ENCODE results near the gene RYR3.

Gene RYR3

GRCh38 chr15:33600212-33600611 is 289.4 kb downstream of the RYR3 start:
- DNase-seq, result no peak

GRCh38 chr15:33601461-33601860 is 290.7 kb downstream of the RYR3 start:
- DNase-seq, result no peak

GRCh38 chr15:33608714-33609113 is 297.9 kb downstream of the RYR3 start:
- no peak for DNase-seq

- no peak for DNase-seq
These were observed 302.0 kb downstream of the RYR3 start for GRCh38 chr15:33612721-33613304.

GRCh38 chr15:33616475-33616874 is 305.7 kb downstream of the RYR3 start:
- no peak for DNase-seq

GRCh38 chr15:33618350-33618749 is 307.6 kb downstream of the RYR3 start:
- no peak for DNase-seq

GRCh38 chr15:33621141-33621540 is 310.4 kb downstream of the RYR3 start:
- DNase-seq, result no peak

- DNase-seq, result no peak
These were observed 312.2 kb downstream of the RYR3 start for GRCh38 chr15:33623010-33623409.

- no peak for DNase-seq
These were observed 313.7 kb downstream of the RYR3 start for GRCh38 chr15:33624439-33624838.

- DNase-seq, result no peak
These were observed 318.9 kb downstream of the RYR3 start for GRCh38 chr15:33629647-33630046.

- no peak for DNase-seq
These were observed 325.5 kb downstream of the RYR3 start for GRCh38 chr15:33636234-33636633.

- DNase-seq, result no peak
These were observed 326.2 kb downstream of the RYR3 start for GRCh38 chr15:33636958-33637357.

GRCh38 chr15:33638453-33638852 is 327.7 kb downstream of the RYR3 start:
- DNase-seq, result no peak

- no peak for DNase-seq
These were observed 328.3 kb downstream of the RYR3 start for GRCh38 chr15:33639051-33639450.

GRCh38 chr15:33639456-33639855 is 328.7 kb downstream of the RYR3 start:
- no peak for DNase-seq

- DNase-seq, result no peak
These were observed 329.2 kb downstream of the RYR3 start for GRCh38 chr15:33639978-33640377.

GRCh38 chr15:33641069-33641468 is 330.3 kb downstream of the RYR3 start:
- DNase-seq, result no peak

GRCh38 chr15:33644304-33644703 is 333.5 kb downstream of the RYR3 start:
- no peak for DNase-seq

GRCh38 chr15:33646744-33647143 is 336.0 kb downstream of the RYR3 start:
- no peak for DNase-seq

GRCh38 chr15:33649217-33649933 is 338.6 kb downstream of the RYR3 start:
- DNase-seq, result no peak

GRCh38 chr15:33654860-33655259 is 344.1 kb downstream of the RYR3 start:
- no peak for DNase-seq

GRCh38 chr15:33655488-33655887 is 344.7 kb downstream of the RYR3 start:
- DNase-seq, result no peak

GRCh38 chr15:33656168-33656567 is 345.4 kb downstream of the RYR3 start:
- no peak for DNase-seq

- DNase-seq, result no peak
These were observed 349.4 kb downstream of the RYR3 start for GRCh38 chr15:33660151-33660550.

GRCh38 chr15:33662014-33662413 is 351.2 kb downstream of the RYR3 start:
- DNase-seq, result no peak
